Measurements from ENCODE around the gene GHDC.
"Not testable (repeated sequence)": the region's sequence is repeated elsewhere in the genome, so short reads cannot be mapped to it uniquely, and the experiment has no call there.

The GHDC gene

DNA sequence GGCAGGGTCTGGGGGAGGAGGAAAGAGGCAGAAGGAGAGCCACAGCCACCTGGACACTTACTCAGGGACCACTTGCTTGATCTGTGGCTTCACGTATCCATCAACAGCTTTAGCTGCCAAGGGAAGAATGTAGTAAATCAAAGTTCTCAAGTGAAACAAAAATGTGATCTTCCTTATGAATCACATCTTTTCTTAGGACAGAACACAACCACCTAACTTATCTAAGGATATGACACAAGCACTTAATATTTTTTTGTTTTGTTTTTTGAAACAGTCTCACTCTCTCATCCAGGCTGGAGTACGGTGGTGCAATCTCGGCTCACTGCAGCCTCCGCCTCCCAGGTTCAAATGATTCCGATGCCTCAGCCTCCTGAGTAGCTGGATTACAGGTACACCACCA lies 8.4 kb upstream of the GHDC start:
- DNase-seq, result no peak

DNA sequence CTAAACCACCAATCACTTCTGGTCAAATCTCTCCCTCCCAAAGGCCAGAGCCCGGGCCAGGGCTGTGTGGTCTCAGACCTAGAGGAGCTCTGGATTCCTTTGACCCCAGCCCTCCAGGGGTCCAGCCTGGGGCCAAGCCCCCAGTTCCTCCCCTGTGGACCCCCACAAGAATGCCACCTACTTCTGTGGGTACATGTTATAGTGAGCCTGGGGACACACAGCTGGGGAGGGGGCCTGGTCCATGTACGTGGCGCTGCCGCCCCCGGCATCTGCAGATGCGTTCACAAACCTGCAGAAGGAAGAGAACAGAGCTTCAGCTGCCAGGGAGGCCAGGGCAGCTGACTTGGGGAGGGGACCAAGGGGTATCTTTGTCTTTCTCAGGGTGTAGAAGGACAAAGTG lies 7.9 kb upstream of the GHDC start:
- no peak for DNase-seq

DNA sequence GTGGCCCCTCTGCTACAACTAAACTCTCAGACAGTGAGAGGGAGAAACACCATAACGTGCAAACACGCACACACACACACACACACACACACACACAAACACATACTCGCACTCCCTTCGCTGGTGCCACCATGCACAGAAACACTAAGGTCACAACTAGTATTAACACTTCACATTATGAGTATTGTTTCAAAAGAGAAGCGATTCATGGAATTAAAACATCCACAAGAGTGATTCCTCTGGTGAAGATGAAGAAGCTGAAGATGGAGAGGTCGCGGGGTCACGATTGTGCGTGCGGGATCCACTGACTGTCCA lies 7.1 kb upstream of the GHDC start:
- DNase-seq, result no peak

DNA sequence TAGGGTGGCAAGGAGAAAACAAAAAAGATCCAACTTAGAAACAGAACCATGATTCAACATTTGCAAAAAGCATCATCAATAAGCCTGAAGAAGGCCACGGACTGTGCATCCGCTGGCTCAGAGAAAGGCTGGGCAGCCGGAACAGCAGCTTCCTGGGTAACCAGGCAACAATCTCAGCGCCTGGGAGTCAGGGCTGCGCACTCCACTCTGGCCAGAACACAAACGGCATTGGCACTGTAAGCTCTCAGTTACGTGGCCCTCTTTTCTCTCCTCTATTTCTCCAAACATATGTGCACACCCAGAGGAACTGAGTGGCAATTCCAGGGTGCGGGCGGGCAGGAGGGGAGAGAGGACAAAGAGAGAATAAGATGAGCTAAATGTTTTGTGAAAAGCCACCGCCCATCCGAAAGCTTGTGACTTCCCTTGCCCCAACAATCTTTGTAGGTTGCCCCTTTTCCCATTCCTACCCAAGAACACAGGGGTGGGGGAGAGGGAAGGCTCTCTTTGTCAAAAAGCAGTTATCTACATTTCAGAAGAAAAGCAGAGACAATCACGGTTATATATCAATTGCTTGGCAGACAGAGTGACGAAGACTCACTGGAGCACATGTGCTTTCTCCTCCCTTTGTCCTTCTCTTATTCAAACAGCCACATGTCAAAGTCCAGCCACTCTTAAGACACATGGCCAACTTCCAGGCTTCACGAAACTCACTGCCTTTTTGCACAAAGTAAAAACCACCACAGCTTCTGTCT lies 6.6 kb upstream of the GHDC start:
- no peak for DNase-seq

DNA sequence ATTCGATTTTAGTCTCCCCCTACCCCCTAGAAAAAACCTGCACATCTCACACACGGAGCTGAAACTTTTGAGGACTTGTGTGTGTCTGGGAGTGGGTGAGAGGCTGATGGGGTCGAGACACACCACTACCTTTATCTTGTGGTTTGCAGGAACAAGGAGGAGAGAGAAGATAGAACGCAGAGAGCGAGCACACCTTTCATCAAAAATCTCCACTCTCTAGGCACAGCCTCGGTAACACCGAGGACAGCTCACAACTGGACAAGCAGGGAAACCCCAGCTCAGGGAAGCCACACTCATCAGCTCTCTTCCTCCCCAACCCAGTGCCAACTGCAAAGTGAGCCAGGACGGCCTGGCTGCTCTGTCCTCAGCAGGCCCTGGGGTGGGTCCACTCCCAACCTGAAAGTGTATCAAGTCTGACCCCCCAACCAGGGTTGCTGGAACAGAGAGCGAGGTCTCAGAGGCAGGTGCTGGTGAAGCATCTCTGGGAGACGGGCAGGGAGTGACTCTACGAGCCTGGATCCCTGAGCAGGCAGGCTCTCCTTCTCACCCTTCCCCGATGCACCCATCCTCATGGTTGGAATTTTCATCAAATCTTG lies 5.2 kb upstream of the GHDC start:
- no peak for DNase-seq

DNA sequence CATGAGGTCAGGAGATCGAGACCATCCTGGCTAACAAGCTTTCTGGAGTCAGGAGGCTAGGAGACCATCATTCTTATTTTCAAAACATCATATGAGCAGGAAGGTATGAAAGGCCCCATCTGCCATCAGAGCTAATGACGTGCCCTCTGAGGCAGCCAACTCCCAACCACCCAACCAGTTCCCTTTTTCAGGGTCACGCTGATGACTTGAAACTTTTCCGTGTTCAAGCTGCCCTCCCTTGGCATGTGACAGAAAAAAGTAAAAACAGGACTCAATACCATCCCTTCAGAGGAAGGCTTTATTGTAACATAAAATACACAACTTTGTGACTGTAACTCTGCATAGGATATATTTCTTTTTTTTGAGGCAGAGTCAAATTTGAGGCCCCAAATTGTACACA lies 4.6 kb upstream of the GHDC start:
- DNase-seq, result no peak

DNA sequence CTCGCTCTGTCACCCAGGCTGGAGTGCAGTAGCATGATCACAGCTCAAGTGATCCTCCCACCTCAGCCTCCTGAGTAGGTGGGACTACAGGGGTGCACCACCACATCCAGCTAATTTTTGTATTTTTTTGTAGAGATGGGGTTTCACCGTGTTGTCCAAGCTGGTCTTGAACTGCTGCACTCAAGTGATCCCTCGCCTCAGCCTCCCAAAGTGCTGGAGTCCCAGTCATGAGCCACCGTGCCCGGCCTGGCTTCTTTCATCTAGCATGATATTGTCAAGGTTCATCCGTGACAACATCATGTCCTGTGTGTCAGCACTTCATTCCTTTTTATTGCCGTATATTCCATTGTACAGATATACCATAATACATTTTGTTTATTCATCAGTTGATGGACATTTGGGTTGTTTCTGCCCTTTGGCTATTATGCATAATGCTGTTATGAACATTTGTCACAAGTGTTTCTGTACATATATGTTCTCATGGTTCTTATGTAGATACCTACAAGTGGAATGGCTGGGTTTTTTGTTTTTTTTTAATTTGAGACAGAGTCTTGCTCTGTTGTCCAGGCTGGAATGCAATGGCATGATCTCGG lies 3.4 kb upstream of the GHDC start:
- DNase-seq, result no peak

DNA sequence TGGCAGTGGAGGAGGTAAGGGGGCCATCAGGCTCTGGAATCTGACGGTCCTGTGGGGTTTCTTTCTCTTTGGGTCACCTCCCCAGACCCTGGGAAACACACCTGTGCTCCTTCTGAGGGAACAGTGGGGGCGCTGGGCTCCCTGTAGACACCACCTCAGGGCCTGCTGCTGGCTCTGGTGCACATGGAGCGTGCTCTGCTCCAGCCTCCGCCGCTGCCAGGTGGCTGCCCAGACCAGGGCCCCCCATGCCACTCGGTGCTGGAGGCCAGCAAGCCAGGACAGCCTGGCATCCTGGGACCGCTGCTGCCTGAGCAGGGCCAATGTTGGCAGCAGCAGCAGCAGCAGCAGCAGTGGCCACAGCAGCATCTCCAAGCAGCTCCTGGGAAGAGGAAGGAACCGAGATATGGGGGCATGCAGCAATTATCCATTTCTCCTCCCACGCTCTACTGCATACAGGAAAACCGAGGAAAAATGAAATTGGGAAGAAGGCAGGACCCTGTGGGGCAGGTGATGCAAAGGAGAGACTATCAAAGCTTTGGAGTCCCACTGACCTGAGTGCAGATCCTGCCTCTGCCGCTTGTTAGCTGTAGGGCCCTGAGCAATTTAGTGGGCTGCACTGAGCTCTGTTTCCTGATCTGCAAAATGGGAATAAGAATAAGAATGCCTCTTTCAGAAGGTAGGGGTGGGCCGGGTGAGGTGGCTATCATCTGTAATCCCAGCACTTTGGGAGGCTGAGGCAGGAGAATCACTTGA lies 902 bp downstream of the GHDC start:
- no peak for DNase-seq

DNA sequence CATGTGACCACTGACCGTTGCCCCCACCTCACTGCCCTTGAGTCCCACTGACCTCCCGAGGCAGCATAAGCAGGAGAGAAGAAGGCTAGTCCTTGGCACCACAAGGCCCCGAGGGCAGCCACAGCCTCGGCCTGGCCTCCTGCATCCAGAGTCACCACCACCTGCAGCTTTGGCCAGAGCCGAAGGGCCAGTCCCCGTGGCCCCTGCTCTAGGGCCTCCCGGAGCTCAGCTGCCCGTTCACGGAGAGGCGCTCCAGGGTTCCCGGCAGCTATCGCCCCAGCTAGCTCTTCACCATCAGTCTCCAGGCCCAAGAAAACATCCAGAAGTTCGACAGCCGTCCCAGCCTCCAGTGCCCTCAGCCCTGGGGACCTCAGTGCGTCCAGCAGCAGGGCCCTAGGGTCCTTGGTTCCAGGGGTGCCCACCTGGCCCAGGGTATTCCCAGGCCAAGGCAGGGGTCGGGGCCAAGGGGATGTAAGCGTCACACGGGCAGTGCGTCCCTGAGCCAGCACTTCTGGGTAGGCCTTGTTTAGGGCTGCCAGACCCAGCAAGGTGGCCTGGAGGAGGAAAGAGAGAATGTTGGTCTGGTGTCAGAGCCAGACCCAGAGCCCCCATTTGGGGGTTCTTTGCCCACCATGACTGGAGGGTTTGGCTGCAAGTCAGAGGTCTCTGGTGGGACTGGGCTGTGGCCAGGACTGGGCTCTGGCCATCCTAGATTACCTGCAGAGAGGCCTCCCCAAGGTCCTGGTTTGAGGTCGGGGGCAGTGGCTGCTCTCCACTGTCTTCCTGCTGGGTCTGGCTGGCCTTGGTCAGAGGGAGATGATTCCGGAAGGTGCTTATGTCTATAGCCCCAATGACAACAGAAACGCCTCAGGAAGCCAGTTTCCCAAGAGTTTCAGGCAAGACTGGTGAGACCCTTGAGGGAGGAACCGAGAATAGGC lies 1.8 kb downstream of the GHDC start:
- no peak for DNase-seq

DNA sequence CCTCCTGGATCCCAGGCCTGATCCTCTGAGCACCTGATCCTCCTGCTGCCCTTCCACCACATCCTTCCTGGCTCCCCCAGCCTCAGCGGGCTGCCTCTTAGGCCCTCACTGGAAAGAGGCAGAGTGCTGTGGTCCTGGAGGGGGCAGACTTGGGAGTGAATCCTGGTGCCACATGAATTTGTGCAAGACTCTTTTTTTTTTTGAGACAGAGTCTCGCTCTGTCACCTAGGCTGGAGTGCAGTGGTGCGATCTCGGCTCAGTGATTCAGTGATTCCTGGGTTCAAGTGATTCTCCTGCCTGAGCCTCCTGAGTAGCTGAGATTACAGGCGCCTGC lies 3.1 kb downstream of the GHDC start:
- DNase-seq, result no peak

DNA sequence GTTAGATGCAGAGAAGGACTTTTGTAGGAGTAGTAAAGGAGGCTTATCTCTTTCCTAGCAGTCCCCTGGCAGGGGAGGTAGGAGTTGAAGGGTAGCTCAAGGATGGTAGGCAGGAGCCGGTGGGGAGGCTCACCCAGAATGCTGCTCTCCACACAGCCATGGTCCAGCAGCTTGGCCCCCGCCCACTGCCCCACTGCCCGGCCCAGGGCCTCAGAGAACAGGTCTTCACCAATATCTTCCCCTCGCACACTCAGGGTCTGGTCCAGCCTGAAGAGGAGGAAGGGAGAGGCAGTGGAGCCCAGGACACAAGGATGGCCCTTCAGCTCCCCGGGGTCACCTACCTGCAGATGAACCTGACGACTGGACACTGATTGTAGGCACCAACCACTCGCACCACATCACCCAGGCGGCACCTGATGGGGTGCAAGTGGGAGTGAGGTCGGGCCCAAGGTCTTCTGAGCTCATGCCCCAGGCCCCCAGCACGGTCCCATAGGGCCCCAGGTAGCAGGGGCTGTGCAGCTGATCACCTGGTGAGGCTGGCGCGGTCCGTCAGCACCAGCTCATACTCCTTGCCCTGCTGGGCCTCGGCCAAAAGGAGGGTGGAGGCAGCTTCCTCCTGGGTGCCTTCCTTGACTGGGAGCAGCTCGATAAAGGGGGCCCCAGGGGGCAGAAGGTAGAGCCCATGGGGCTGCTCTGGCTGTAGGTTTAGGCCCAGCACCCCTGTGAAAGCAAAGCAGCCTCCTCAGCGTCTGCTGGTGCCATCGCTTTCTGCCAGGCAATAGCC lies 3.6 kb downstream of the GHDC start:
- DNase-seq, result no peak

DNA sequence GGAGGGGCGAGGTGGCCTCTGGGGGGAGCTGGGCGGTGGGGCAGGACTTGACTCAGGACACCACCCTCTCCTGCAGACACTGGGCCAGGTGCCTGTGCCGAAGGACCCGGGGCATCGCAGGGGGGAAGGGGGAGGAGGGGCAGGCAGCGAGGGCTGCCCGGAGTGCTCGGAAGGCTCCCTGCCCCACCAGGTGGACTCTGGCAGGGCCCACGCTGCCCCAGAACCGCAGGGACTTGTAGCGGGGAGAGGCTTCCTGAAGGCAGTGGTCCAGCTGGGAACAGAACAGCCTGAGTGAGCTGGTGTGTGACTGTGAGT lies 4.7 kb downstream of the GHDC start:
- DNase-seq, result no peak

DNA sequence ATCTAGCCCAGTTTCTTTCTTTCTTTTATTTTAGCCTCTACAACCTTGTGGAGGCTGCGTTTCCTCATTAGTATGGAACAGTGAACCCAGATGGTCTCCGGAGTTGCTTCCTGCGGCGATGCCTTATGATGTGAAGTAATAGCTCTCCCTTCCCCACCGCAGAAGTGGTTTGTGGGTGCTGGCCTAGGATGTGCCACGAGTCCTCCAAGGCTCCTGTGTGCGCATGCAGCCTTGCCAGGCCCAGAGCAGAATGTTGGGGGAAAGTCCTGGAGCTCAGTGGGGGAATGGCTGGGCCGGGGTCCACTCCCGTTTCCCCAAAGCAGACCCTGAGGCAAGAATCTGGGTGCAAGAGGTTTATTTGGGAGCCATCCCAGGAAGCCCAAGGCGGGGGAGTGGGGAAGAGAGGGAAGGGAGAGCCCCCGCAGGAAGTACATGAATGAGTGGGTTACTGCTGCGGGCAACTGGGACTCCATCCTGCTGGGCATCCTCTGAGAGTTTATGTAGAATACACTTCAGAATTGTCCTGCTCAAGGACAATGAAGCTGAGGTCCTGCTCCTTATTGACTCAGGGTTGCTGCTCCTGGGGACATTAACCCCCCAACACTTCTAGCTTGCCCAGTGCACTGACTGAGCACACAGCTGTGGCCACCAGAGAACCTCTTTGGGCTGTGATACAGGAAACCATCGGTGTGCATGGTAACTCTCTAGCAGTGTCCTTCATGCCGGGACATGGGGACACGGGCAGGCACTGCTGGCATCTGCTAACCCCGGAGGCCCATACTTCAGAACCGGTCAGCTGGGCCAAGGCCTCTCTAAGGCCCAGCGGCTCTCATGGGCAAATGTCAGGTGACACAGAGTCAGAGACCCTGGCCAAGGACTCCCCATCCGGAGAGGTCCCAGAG lies 5.3 kb downstream of the GHDC start:
- no peak for DNase-seq

DNA sequence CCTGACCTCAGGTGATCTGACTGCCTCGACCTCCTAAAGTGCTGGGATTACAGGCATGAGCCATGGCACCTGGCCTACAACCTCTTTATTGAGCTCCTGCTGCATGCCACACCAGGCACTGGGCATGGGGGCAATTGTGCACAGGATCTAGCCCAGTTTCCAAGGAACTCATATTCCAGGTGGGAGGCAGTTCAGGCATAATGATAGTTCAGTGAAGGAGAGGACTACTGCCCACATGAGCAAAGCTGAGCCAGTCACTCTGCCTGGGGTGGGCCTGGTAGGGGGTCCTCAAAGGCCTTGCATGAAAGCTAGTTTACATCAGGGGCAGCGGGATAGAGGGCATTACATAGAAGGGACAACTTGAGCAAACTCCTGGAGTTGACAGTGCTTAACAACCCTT lies 6.5 kb downstream of the GHDC start:
- DNase-seq, result no peak

DNA sequence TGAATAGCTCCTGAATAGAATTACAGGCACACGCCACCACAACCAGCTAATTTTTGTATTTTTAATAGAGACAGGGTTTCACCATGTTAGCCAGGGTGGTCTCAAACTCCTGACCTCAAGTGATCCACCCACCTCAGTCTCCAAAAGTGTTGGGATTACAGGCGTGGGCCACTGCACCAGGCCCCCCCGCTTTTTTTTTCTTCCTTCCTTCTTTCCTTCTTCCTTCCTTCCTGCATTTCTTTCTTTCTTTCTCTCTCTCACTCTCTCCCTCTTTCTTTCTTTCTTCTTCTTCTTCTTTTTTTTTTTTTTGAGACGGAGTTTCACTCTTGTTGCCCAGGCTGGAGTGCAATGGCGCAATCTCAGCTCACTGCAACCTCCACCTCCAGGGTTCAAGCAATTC lies 8.1 kb downstream of the GHDC start:
- not testable (repeated sequence) for DNase-seq

DNA sequence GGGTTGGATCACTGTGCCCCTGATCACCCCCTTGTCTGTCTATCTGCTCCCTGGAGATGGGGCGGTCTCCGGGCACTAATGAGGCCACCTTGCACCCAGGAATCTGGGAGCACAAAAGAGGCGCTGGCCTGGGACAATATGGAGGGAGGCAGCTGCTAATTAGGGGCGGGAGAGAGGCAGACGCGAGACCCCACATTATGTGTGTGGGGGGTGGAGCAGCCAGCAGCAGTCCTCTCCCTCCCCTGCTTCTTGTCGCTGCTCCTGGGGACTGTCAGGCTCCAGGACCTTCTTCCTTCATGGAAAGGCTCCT lies 8.7 kb downstream of the GHDC start:
- DNase-seq, result no peak

DNA sequence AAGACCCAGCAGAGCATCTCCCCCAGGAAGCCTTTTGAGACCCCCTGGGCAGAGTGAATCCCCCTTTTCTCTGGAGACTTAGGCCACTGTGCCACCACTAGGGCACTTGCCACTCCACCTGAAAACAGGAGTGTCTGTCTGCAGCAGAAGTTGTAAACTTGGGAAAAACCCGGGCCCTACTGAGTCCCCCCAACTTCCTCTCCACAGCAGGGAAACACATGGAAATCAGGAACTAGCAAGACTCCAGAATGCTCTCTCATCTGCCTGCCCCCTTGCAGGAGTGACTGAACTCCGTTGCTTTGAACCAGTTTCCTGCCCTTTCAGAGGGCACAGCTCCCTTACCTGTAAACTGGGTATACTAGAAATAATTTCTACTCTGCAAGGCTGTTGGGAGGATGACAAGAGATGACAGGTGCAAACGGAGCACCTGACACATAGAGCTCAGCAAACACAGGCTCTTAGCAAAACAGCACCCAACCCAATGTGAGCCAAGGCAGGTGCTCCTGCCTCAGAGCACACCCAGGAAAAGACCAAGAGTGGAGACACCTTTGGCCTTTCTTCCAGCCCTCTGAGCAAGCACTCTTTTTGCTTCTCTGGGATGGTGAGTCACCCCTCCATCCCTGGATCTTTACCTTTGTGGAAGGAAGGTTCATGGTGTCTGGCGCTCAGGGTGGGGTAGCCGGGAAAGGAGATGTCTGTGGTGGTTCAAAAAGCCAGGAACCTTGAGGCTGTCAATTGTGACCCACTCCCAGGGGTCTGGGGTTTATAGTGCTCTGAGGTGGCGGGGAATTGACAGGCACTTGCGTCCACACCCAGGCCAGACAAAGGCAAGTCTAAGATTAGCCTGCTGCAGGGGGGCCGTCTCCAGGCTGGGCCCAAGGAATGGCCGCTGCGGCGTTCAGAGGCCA lies 9.3 kb downstream of the GHDC start, which contains the start of gene HCRT:
Gene HCRT, minus strand, starts transcription at position 740 of the 908 bp plus-strand sequence. Its CDS starts 87 bp downstream, at position 653.
- DNase-seq, result no peak

DNA sequence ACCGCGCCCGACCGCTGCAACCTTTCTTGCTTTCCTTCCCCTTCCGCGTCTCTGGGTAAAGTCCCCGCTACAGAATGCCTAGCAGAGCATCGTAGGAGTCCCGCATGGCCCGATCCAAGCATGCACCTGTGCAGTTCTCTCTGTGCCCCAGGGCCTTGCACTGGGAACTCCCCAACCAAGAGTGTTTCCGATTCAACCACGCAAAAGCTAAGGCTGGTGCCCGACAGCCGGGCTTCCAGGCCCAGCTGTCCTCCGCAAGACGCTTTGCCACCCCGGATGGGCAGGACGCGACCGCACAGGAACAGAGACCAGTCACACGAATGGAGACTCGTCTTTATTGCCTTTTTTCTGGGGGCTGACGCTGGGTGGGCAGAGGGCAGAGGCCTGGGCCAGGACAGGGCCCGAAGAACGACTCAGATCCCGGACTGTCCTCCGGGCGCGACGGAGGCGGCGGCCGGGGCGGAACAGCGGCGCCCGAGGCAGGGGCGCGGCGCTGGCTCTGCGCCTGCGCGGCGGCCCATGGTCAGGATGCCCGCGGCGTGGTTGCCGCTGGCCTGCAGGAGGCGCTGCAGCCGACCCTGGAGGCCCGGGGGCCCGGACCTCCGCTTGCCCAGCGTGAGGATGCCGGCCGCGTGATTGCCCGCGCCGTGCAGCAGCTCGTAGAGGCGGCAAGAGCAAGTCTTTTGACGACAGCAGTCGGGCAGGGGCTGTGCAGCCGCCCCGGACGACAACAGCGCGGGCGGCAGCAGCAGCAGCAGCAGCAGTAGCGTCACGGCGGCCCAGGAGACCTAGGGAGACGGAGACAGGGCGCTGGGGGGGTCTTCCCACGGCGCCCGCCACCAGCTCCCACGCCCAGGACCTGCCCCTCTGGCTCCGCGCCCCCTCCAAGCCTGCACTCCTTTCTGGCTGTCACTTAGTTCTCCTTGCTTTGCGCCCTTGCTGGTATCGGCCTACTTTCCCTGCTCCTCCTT lies 10.3 kb downstream of the GHDC start:
- DNase-seq, result peak; percentile 35 to 65 (median 52)
